H9 (cell line): ENCODE data around the gene ZNF524. TPM values are rescaled to one million over a fixed set of nuclear protein-coding genes. Genes with fewer than 3 reads are reported as not detected.

Experiments
- DNase-seq: peaks from one replicate; pipeline ENCODE4 v3.0.0-alpha.2; 2017
- H2AFZ ChIP-seq: one replicate; pipeline ENCODE4 v1.6.1; 2013; ENCODE audit warnings: mild to moderate bottlenecking, low read length, control low read depth, moderate library complexity
- H2AK5ac ChIP-seq: 2 replicates; pipeline ENCODE4 v1.6.1; 2013; ENCODE audit warnings: low read length, control low read depth, mixed read lengths; ENCODE audit not compliant: insufficient read length
- H2BK120ac ChIP-seq: one replicate; pipeline ENCODE4 v1.6.1; 2013; ENCODE audit warnings: low read depth, mild to moderate bottlenecking, low read length, control low read depth, inconsistent platforms; ENCODE audit not compliant: poor library complexity, severe bottlenecking
- H2BK12ac ChIP-seq: 2 replicates; pipeline ENCODE4 v1.6.1; 2013; ENCODE audit warnings: low read length, control low read depth, mixed read lengths, low read depth; ENCODE audit not compliant: insufficient read length
- H2BK15ac ChIP-seq: 2 replicates; pipeline ENCODE4 v1.6.1; 2013; ENCODE audit warnings: low read depth, low read length, control low read depth
- H2BK20ac ChIP-seq: one replicate; pipeline ENCODE4 v1.6.1; 2013; ENCODE audit warnings: low read depth, mild to moderate bottlenecking, low read length, control low read depth, inconsistent platforms; ENCODE audit not compliant: poor library complexity, severe bottlenecking
- H2BK5ac ChIP-seq: 2 replicates; pipeline ENCODE4 v1.6.1; 2013; ENCODE audit warnings: low read length, control low read depth, mixed read lengths; ENCODE audit not compliant: insufficient read length
- H3K14ac ChIP-seq: 2 replicates; pipeline ENCODE4 v1.6.1; 2013; ENCODE audit warnings: low read length, control low read depth; ENCODE audit not compliant: insufficient read depth
- H3K18ac ChIP-seq: 2 replicates; pipeline ENCODE4 v1.6.1; 2013; ENCODE audit warnings: low read depth, mild to moderate bottlenecking, mixed read lengths, low read length, control low read depth; ENCODE audit not compliant: insufficient read length
- H3K23ac ChIP-seq: 2 replicates; pipeline ENCODE4 v1.6.1; 2013; ENCODE audit warnings: low read length, control low read depth, mixed read lengths, low read depth; ENCODE audit not compliant: insufficient read length
- H3K23me2 ChIP-seq: 2 replicates; pipeline ENCODE4 v1.6.1; 2013; ENCODE audit warnings: low read depth, mild to moderate bottlenecking, mixed read lengths, low read length, control low read depth; ENCODE audit not compliant: insufficient read length, poor library complexity, severe bottlenecking
- H3K27ac ChIP-seq: 2 replicates; pipeline ENCODE4 v1.5.1; 2013; ENCODE audit warnings: low read length, control low read depth, mixed read lengths, low read depth; ENCODE audit not compliant: insufficient read length
- H3K27me3 ChIP-seq: 2 replicates; pipeline ENCODE4 v1.6.1; 2013; ENCODE audit warnings: low read length, control low read depth, inconsistent platforms; ENCODE audit not compliant: insufficient read depth
- H3K4ac ChIP-seq: 2 replicates; pipeline ENCODE4 v1.6.1; 2013; ENCODE audit warnings: low read depth, mild to moderate bottlenecking, control low read depth, inconsistent platforms, low read length, moderate library complexity
- H3K4me1 ChIP-seq: 2 replicates; pipeline ENCODE4 v1.6.1; 2013; ENCODE audit warnings: low read length, control low read depth, inconsistent platforms; ENCODE audit not compliant: insufficient read depth
- H3K4me2 ChIP-seq: 2 replicates; pipeline ENCODE4 v1.6.1; 2013; ENCODE audit warnings: low read length, control low read depth, mixed read lengths; ENCODE audit not compliant: insufficient read length, insufficient read depth
- H3K56ac ChIP-seq: 2 replicates; pipeline ENCODE4 v1.6.1; 2013; ENCODE audit warnings: low read depth, mild to moderate bottlenecking, mixed read lengths, low read length, control low read depth; ENCODE audit not compliant: insufficient read length
- H3K79me1 ChIP-seq: 2 replicates; pipeline ENCODE4 v1.6.1; 2013; ENCODE audit warnings: low read depth, mild to moderate bottlenecking, moderate library complexity, low read length, control low read depth, inconsistent platforms; ENCODE audit not compliant: insufficient read depth, poor library complexity, severe bottlenecking
- H3K79me2 ChIP-seq: 2 replicates; pipeline ENCODE4 v1.6.1; 2013; ENCODE audit warnings: low read length, control low read depth, inconsistent platforms; ENCODE audit not compliant: insufficient read depth
- H3K9ac ChIP-seq: 2 replicates; pipeline ENCODE4 v1.6.1; 2013; ENCODE audit warnings: low read length, control low read depth, mixed read lengths; ENCODE audit not compliant: insufficient read length; ENCODE audit errors: extremely low read depth
- H3K9me3 ChIP-seq: one replicate; pipeline ENCODE4 v1.6.1; 2013; ENCODE audit warnings: low read depth, low read length, inconsistent platforms; ENCODE audit not compliant: control insufficient read depth
- H3T11ph ChIP-seq: one replicate; pipeline ENCODE4 v1.6.1; 2013; ENCODE audit warnings: mild to moderate bottlenecking, low read length, control low read depth, inconsistent platforms
- H4K20me1 ChIP-seq: one replicate; pipeline ENCODE4 v1.6.1; 2013; ENCODE audit not compliant: control insufficient read depth, insufficient read length, insufficient read depth
- H4K5ac ChIP-seq: 2 replicates; pipeline ENCODE4 v1.6.1; 2013; ENCODE audit warnings: low read depth, mild to moderate bottlenecking, mixed read lengths, low read length, control low read depth; ENCODE audit not compliant: insufficient read length
- H4K8ac ChIP-seq: replicated peaks from 2 replicates; pipeline ENCODE4 v1.6.1; 2013; ENCODE audit warnings: low read length, control low read depth, mixed read lengths, low read depth; ENCODE audit not compliant: insufficient read length
- H4K91ac ChIP-seq: 2 replicates; pipeline ENCODE4 v1.6.1; 2013; ENCODE audit warnings: low read depth, mild to moderate bottlenecking, moderate library complexity, mixed read lengths, low read length, control low read depth; ENCODE audit not compliant: insufficient read length
- H3K27ac Mint-ChIP-seq, 3 experiments: 2 replicates in 2 of 3; 3 replicates in 1 of 3; pipeline ENCODE4 v1.8.0; 2020 to 2021; ENCODE audit warnings: mixed read lengths in 3 of 3, mild to moderate bottlenecking in 1 of 3, moderate library complexity in 1 of 3
- H3K27me3 Mint-ChIP-seq: 2 replicates; pipeline ENCODE4 v1.8.0; 2021; ENCODE audit warnings: low read depth, mild to moderate bottlenecking, moderate library complexity, mixed read lengths
- H3K36me3 Mint-ChIP-seq, 3 experiments: 2 replicates in 2 of 3; 3 replicates in 1 of 3; pipeline ENCODE4 v1.8.0; 2020 to 2021; ENCODE audit warnings: low read depth in 3 of 3, mixed read lengths in 3 of 3; ENCODE audit not compliant: insufficient read depth in 1 of 3
- H3K4me1 Mint-ChIP-seq, 2 experiments: 2 replicates each; pipeline ENCODE4 v1.8.0; 2020; ENCODE audit warnings: mixed read lengths in 2 of 2
- H3K4me3 Mint-ChIP-seq, 2 experiments: 2 replicates in 1 of 2; 3 replicates in 1 of 2; pipeline ENCODE4 v1.8.0; 2020 to 2021; ENCODE audit warnings: mild to moderate bottlenecking in 2 of 2, mixed read lengths in 2 of 2, moderate library complexity in 1 of 2
- H3K9me3 Mint-ChIP-seq, 2 experiments: 2 replicates in 1 of 2; 3 replicates in 1 of 2; pipeline ENCODE4 v1.8.0; 2020; ENCODE audit warnings: mild to moderate bottlenecking in 2 of 2, mixed read lengths in 2 of 2, moderate library complexity in 1 of 2
- WGBS: extraction: QIAGEN DNeasy Blood & Tissue Kit; methylation state at CpG from one replicate; pipeline ENCODE4 v1.1.7; 2013; ENCODE audit warnings: missing lambda C conversion rate, low lambda C conversion rate, mixed read lengths; ENCODE audit not compliant: insufficient read length; ENCODE audit errors: extremely low coverage; 5-methylcytosine and 5-hydroxymethylcytosine counted together
- total RNA-seq: library from RNA; stranded (reverse); gene quantifications from 2 replicates; pipeline ENCODE4 v1.2.1, GENCODE V29; 2021
- TF ChIP-seq, protein P1 (sequence below): fragments of 200-600 bp; sonication (generic); conservative IDR thresholded peaks from 3 replicates; pipeline ENCODE4 v1.8.0; 2021; ENCODE audit warnings: antibody characterized with exemption, mild to moderate bottlenecking

ZNF524 gene
- total RNA-seq, 1 experiment from 2014 or later = 3.0 TPM

DNA sequence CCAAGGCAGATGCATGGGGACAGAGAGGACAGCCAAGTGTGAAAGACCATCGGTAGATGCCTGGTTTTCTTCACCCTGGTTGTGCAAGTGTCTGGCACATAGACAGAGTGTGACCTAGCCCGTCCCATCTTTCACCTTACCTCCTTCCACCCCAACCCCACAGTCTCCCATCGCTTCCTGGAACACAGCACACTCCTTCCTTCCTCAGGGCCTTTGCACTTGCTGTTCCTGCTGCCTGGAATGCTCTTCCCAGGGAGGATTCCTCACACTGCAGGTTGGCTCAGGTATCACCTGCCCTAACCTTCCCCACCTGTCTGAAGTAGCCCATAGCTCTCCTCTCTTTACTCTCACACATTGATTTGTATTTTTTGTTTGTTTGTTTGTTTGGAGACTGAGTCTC lies 3.8 kb upstream of the ZNF524 start:
- TF ChIP-seq, protein P1, sequence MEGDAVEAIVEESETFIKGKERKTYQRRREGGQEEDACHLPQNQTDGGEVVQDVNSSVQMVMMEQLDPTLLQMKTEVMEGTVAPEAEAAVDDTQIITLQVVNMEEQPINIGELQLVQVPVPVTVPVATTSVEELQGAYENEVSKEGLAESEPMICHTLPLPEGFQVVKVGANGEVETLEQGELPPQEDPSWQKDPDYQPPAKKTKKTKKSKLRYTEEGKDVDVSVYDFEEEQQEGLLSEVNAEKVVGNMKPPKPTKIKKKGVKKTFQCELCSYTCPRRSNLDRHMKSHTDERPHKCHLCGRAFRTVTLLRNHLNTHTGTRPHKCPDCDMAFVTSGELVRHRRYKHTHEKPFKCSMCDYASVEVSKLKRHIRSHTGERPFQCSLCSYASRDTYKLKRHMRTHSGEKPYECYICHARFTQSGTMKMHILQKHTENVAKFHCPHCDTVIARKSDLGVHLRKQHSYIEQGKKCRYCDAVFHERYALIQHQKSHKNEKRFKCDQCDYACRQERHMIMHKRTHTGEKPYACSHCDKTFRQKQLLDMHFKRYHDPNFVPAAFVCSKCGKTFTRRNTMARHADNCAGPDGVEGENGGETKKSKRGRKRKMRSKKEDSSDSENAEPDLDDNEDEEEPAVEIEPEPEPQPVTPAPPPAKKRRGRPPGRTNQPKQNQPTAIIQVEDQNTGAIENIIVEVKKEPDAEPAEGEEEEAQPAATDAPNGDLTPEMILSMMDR = no peak
- H2AK5ac ChIP-seq = no peak overlapping the region
- no peak overlapping the region for H2AFZ ChIP-seq
- no peak overlapping the region for H4K8ac ChIP-seq
- DNase-seq = no peak
- H3K4ac ChIP-seq = no peak overlapping the region
- H2BK20ac ChIP-seq = no peak overlapping the region
- no peak overlapping the region for H3K18ac ChIP-seq
- H3K4me2 ChIP-seq = no peak overlapping the region
- Mint-ChIP-seq H3K4me1 (peaks cover 20 to 31% of the 10 kb centered on the region in 2 experiments), H3K27me3 (no peaks in the 10 kb centered on the region), H3K27ac (no peak overlapping the region; a peak in 1 of 7 replicates), H3K9me3 (peaks cover 0 to 2% of the 10 kb centered on the region in 2 experiments; a peak in 1 of 5 replicates), H3K36me3 (peaks cover 28 to 36% (median 32%) of the 10 kb centered on the region in 3 experiments; a peak in 6 of 7 replicates), H3K4me3 (no peak overlapping the region; a peak in 1 of 5 replicates)
- no peak overlapping the region for H3K56ac ChIP-seq
- no CpG with 5 or more reads among the region's 3 CpGs for WGBS
- H4K91ac ChIP-seq = no peak overlapping the region
- no peak overlapping the region for H3T11ph ChIP-seq
- no peak overlapping the region for H3K27ac ChIP-seq
- H3K4me1 ChIP-seq = peaks cover 2% of the 10 kb centered on the region
- no peaks in the 10 kb centered on the region for H3K27me3 ChIP-seq
- H2BK12ac ChIP-seq = no peak overlapping the region
- no peak overlapping the region for H2BK120ac ChIP-seq
- H4K5ac ChIP-seq = no peak overlapping the region
- H3K79me2 ChIP-seq = no peaks in the 10 kb centered on the region
- H3K9me3 ChIP-seq = no peaks in the 10 kb centered on the region
- H2BK5ac ChIP-seq = no peak overlapping the region
- H3K9ac ChIP-seq = no peak overlapping the region
- H4K20me1 ChIP-seq = peaks cover 2% of the 10 kb centered on the region
- no peaks in the 10 kb centered on the region for H3K79me1 ChIP-seq
- no peak overlapping the region for H3K14ac ChIP-seq
- no peak overlapping the region for H2BK15ac ChIP-seq
- no peaks in the 10 kb centered on the region for H3K23me2 ChIP-seq
- H3K23ac ChIP-seq = no peak overlapping the region
